Gastroesophageal sphincter (tissue), 3 donors: Measurements from ENCODE around the gene STK11IP.

Source experiments
- CTCF ChIP-seq, 4 experiments: fragments of 200-600 bp in 2 of 4; fragments of 450-650 bp in 2 of 4; sonication (generic) in 1 of 4; IDR thresholded peaks; one replicate each; pipeline ENCODE4 v1.5.1; 2017 to 2019; ENCODE audit warnings: antibody characterized with exemption in 4 of 4, mild to moderate bottlenecking in 2 of 4, moderate library complexity in 2 of 4
- EP300 ChIP-seq: sonication (generic); formaldehyde crosslinking; IDR thresholded peaks from one replicate; pipeline ENCODE4 v1.6.1; 2017; ENCODE audit warnings: antibody characterized with exemption, mild to moderate bottlenecking
- POLR2AphosphoS5 ChIP-seq: sonication (generic); formaldehyde crosslinking; IDR thresholded peaks from one replicate; pipeline ENCODE4 v1.6.1; 2017; ENCODE audit warnings: antibody characterized with exemption

GRCh38 chr2:219663116-219663762, 65.6 kb downstream of the STK11IP start:
- TF ChIP-seq CTCF (IDR thresholded peaks at IDR 0.05) (no peak), POLR2AphosphoS5 (no peak), EP300 (no peak)
